ENCODE data around the gene ZNF48. TPM values are rescaled to one million over a fixed set of nuclear protein-coding genes. Genes with fewer than 3 reads are reported as not detected.

Gene ZNF48
- total RNA-seq, 1 experiment from 2014 or later: 57.3 TPM

GRCh38 chr16:30370456-30371247 lies 24.6 kb upstream of the ZNF48 start, which contains the start of gene TBC1D10B:
Gene TBC1D10B, minus strand, starts transcription at chr16:30370494. Its CDS starts 311 bp downstream, at chr16:30370183.
- H3K27me3 ChIP-seq (ENCODE audit: insufficient read depth, low read length): no peaks in the 10 kb centered on the region
- H3K9me3 Mint-ChIP-seq: peaks cover 0 to 3% of the 10 kb centered on the region in 2 experiments; a peak in 3 of 5 replicates
- H3K9ac ChIP-seq (ENCODE audit: extremely low read depth, insufficient read length, low read length): no peak within 1 kb of the TSS
- no peak within 1 kb of the TSS for H4K8ac ChIP-seq (replicated peaks; ENCODE audit: insufficient read length, low read depth, low read length)
- peaks cover 10% of the 10 kb centered on the region for H3K23me2 ChIP-seq (ENCODE audit: insufficient read length, low read depth, low read length, poor library complexity, severe bottlenecking)
- no peak within 1 kb of the TSS for H3K56ac ChIP-seq (ENCODE audit: insufficient read length, low read depth, low read length)
- peaks cover 35 to 43% of the 10 kb centered on the region in 2 experiments for H3K4me1 Mint-ChIP-seq
- no peak within 1 kb of the TSS for H2BK12ac ChIP-seq (ENCODE audit: insufficient read length, low read depth, low read length)
- no peak within 1 kb of the TSS for H3T11ph ChIP-seq (ENCODE audit: low read length)
- peak; percentile 100 for DNase-seq
- H3K4me3 Mint-ChIP-seq: peak within 1 kb of the TSS; percentile 75 to 84
- H3K36me3 Mint-ChIP-seq (ENCODE audit: insufficient read depth in 1 of 3, low read depth in 3 of 3): peaks cover 2 to 5% (median 4%) of the 10 kb centered on the region in 3 experiments; a peak in 6 of 7 replicates
- no peak within 1 kb of the TSS for H4K5ac ChIP-seq (ENCODE audit: insufficient read length, low read depth, low read length)
- peak within 1 kb of the TSS; percentile 75 to 87 (median 82); a peak in 6 of 7 replicates for H3K27ac Mint-ChIP-seq
- H4K91ac ChIP-seq (ENCODE audit: insufficient read length, low read depth, low read length): no peak within 1 kb of the TSS
- peaks cover 6% of the 10 kb centered on the region for H3K4me1 ChIP-seq (ENCODE audit: insufficient read depth, low read length)
- H2BK20ac ChIP-seq (ENCODE audit: low read depth, low read length, poor library complexity, severe bottlenecking): no peak within 1 kb of the TSS
- no peak within 1 kb of the TSS for H3K23ac ChIP-seq (ENCODE audit: insufficient read length, low read depth, low read length)
- H3K14ac ChIP-seq (ENCODE audit: insufficient read depth, low read length): no peak within 1 kb of the TSS; the same call in 1 of the 2 replicates
- no peak within 1 kb of the TSS for H2AFZ ChIP-seq (ENCODE audit: low read length)
- H3K27ac ChIP-seq (ENCODE audit: insufficient read length, low read depth, low read length): no peak within 1 kb of the TSS
- no CpG with 5 or more reads among the region's 40 CpGs for WGBS (ENCODE audit: extremely low coverage, insufficient read length, low lambda C conversion rate)
- no peaks in the 10 kb centered on the region for H4K20me1 ChIP-seq (ENCODE audit: control insufficient read depth, insufficient read depth, insufficient read length)
- no peak within 1 kb of the TSS for H3K18ac ChIP-seq (ENCODE audit: insufficient read length, low read depth, low read length)
- peak; percentile 29; the same call in 1 of the 3 replicates for TF ChIP-seq CTCF (conservative IDR thresholded peaks at IDR 0.05)
- peaks cover 2% of the 10 kb centered on the region; the same call in 1 of the 2 replicates for H3K27me3 Mint-ChIP-seq (ENCODE audit: low read depth)
- peak within 1 kb of the TSS; percentile 80 for H3K4me2 ChIP-seq (ENCODE audit: insufficient read depth, insufficient read length, low read length)
- no peaks in the 10 kb centered on the region for H3K9me3 ChIP-seq (ENCODE audit: control insufficient read depth, low read depth, low read length)
- no peak within 1 kb of the TSS for H2AK5ac ChIP-seq (ENCODE audit: insufficient read length, low read length)
- no peak within 1 kb of the TSS for H2BK5ac ChIP-seq (ENCODE audit: insufficient read length, low read length)
- no peak within 1 kb of the TSS for H2BK15ac ChIP-seq (ENCODE audit: low read depth, low read length)
- H3K79me2 ChIP-seq (ENCODE audit: insufficient read depth, low read length): no peaks in the 10 kb centered on the region; the same call in none of the 2 replicates
- no peak within 1 kb of the TSS for H2BK120ac ChIP-seq (ENCODE audit: low read depth, low read length, poor library complexity, severe bottlenecking)
- H3K4ac ChIP-seq (ENCODE audit: low read depth, low read length): no peak within 1 kb of the TSS
- H3K79me1 ChIP-seq (ENCODE audit: insufficient read depth, low read depth, low read length, poor library complexity, severe bottlenecking): peaks cover 3% of the 10 kb centered on the region
